Lower leg skin (tissue), 3 donors: ENCODE data around the gene FERD3L.

ENCODE experiments used
- CTCF ChIP-seq, 3 donors: fragments of 450-650 bp; IDR thresholded peaks; one replicate each; pipeline ENCODE4 v1.5.1; 2016; ENCODE audit warnings: antibody characterized with exemption in 3 of 3, mild to moderate bottlenecking in 3 of 3, moderate library complexity in 2 of 3
- POLR2A ChIP-seq, 2 donors: fragments of 450-650 bp; IDR thresholded peaks; one replicate each; pipeline ENCODE4 v1.6.1; 2016 to 2017; ENCODE audit warnings: antibody characterized with exemption in 2 of 2, mild to moderate bottlenecking in 1 of 2, moderate library complexity in 1 of 2

GRCh38 chr7:19117091-19117869 lies 27.9 kb downstream of the FERD3L start, which contains the start of gene TWIST1:
- no peak for TF ChIP-seq CTCF (IDR thresholded peaks at IDR 0.05)
- TF ChIP-seq POLR2A (IDR thresholded peaks at IDR 0.05), result no peak
